Neural progenitor cell (in vitro differentiated cells): Measurements from ENCODE around the gene YIF1B. TPM values are rescaled to one million over a fixed set of nuclear protein-coding genes. Genes with fewer than 3 reads are reported as not detected.
A peak's percentile ranks its signal among the peaks of the same experiment; 100 is the strongest.

Experiments
- DNase-seq: peaks from one replicate; pipeline ENCODE4 v3.0.0-alpha.2; 2016; ENCODE audit warnings: low spot score
- H2AFZ ChIP-seq: fragments of 200-600 bp; sonication (generic); replicated peaks from 2 replicates; pipeline ENCODE4 v1.6.1; 2016; ENCODE audit warnings: antibody characterized with exemption
- H3F3A ChIP-seq: fragments of 200-600 bp; sonication (generic); 2 replicates; pipeline ENCODE4 v1.6.1; 2016; ENCODE audit warnings: antibody characterized with exemption, low read depth
- H3K27ac ChIP-seq: fragments of 200-600 bp; sonication (generic); 2 replicates; pipeline ENCODE4 v1.5.1; 2016; ENCODE audit warnings: mild to moderate bottlenecking
- H3K27me3 ChIP-seq: fragments of 200-600 bp; sonication (generic); 2 replicates; pipeline ENCODE4 v1.6.1; 2016; ENCODE audit warnings: mild to moderate bottlenecking, moderate library complexity
- H3K36me3 ChIP-seq: fragments of 200-600 bp; sonication (generic); 2 replicates; pipeline ENCODE4 v1.5.1; 2016
- H3K4me1 ChIP-seq: fragments of 200-600 bp; sonication (generic); 2 replicates; pipeline ENCODE4 v1.6.1; 2016; ENCODE audit warnings: mixed run types
- H3K4me2 ChIP-seq: fragments of 200-600 bp; sonication (generic); 2 replicates; pipeline ENCODE4 v1.6.1; 2016
- H3K4me3 ChIP-seq: fragments of 200-600 bp; sonication (generic); 2 replicates; pipeline ENCODE4 v1.5.1; 2016
- H3K79me2 ChIP-seq: fragments of 200-600 bp; sonication (generic); 2 replicates; pipeline ENCODE4 v1.6.1; 2016; ENCODE audit warnings: low read depth
- H3K9ac ChIP-seq: fragments of 200-600 bp; sonication (generic); 2 replicates; pipeline ENCODE4 v1.6.1; 2016
- H3K9me3 ChIP-seq: fragments of 200-600 bp; sonication (generic); 2 replicates; pipeline ENCODE4 v1.5.1; 2016; ENCODE audit warnings: low read depth
- H4K20me1 ChIP-seq: fragments of 200-600 bp; sonication (generic); 2 replicates; pipeline ENCODE4 v1.6.1; 2016; ENCODE audit warnings: low read depth
- H3K27ac Mint-ChIP-seq: 3 replicates; pipeline ENCODE4 v1.8.0; 2021; ENCODE audit warnings: mixed read lengths
- H3K27me3 Mint-ChIP-seq: 2 replicates; pipeline ENCODE4 v1.8.0; 2022; ENCODE audit warnings: low read depth, mild to moderate bottlenecking, inconsistent platforms, moderate library complexity, mixed read lengths; ENCODE audit not compliant: insufficient read depth
- H3K36me3 Mint-ChIP-seq: 3 replicates; pipeline ENCODE4 v1.8.0; 2021; ENCODE audit warnings: mixed read lengths
- H3K4me1 Mint-ChIP-seq: 3 replicates; pipeline ENCODE4 v1.8.0; 2021; ENCODE audit warnings: mixed read lengths
- H3K4me3 Mint-ChIP-seq: 3 replicates; pipeline ENCODE4 v1.8.0; 2021; ENCODE audit warnings: mild to moderate bottlenecking, moderate library complexity, mixed read lengths
- H3K9me3 Mint-ChIP-seq: 3 replicates; pipeline ENCODE4 v1.8.0; 2020; ENCODE audit warnings: mixed read lengths
- CTCF ChIP-seq: fragments of 200-600 bp; sonication (generic); IDR thresholded peaks from 2 replicates; pipeline ENCODE4 v1.5.1; 2017; ENCODE audit warnings: antibody characterized with exemption, mild to moderate bottlenecking
- EZH2 ChIP-seq: fragments of 200-600 bp; sonication (generic); IDR thresholded peaks from 2 replicates; pipeline ENCODE4 v1.6.1; 2017; ENCODE audit warnings: antibody characterized with exemption, mild to moderate bottlenecking, moderate library complexity
- EZH2phosphoT487 ChIP-seq: fragments of 200-600 bp; sonication (generic); IDR thresholded peaks from 2 replicates; pipeline ENCODE4 v1.6.1; 2017; ENCODE audit warnings: antibody characterized with exemption
- total RNA-seq: library from RNA; depleted of rRNA; stranded (reverse); fragments of >200 nt; gene quantifications from 2 replicates; pipeline ENCODE4 v1.2.3, GENCODE V29; 2015; ENCODE audit warnings: low replicate concordance

Gene YIF1B
- total RNA-seq, 1 donor from 2014 or later: 38.1 TPM

- peaks cover 12% of the 10 kb centered on the region for H4K20me1 ChIP-seq
- H3K79me2 ChIP-seq: peaks cover 74% of the 10 kb centered on the region
- no peak overlapping the region for H3K4me3 Mint-ChIP-seq
- TF ChIP-seq EZH2 (no peak), EZH2phosphoT487 (no peak), CTCF (no peak)
- no peaks in the 10 kb centered on the region for H3K36me3 ChIP-seq
- H3K27me3 Mint-ChIP-seq: peaks cover 17% of the 10 kb centered on the region
- no peak for DNase-seq
- no peak overlapping the region for H3K27ac ChIP-seq
- peaks cover 27% of the 10 kb centered on the region for H3F3A ChIP-seq
- H3K9me3 Mint-ChIP-seq: no peaks in the 10 kb centered on the region
- no peak overlapping the region for H2AFZ ChIP-seq
- no peak overlapping the region for H3K4me3 ChIP-seq
- H3K9me3 ChIP-seq: no peaks in the 10 kb centered on the region
- H3K4me1 Mint-ChIP-seq: peaks cover 40% of the 10 kb centered on the region
- no peaks in the 10 kb centered on the region for H3K36me3 Mint-ChIP-seq
- no peak overlapping the region for H3K27ac Mint-ChIP-seq
- H3K4me2 ChIP-seq: no peak overlapping the region
- H3K27me3 ChIP-seq: no peaks in the 10 kb centered on the region
- H3K9ac ChIP-seq: no peak overlapping the region
- peaks cover 33% of the 10 kb centered on the region for H3K4me1 ChIP-seq
These were observed 48.7 kb downstream of the YIF1B start for GRCh38 chr19:38266981-38267597.

GRCh38 chr19:38265921-38266429 lies 49.8 kb downstream of the YIF1B start:
- Mint-ChIP-seq H3K36me3 (no peaks in the 10 kb centered on the region), H3K27me3 (peaks cover 17% of the 10 kb centered on the region), H3K27ac (no peak overlapping the region), H3K9me3 (no peaks in the 10 kb centered on the region), H3K4me1 (peaks cover 40% of the 10 kb centered on the region), H3K4me3 (peak overlapping the region; percentile 90)
- no peak overlapping the region for H2AFZ ChIP-seq
- H3K27ac ChIP-seq: no peak overlapping the region
- H4K20me1 ChIP-seq: peaks cover 12% of the 10 kb centered on the region
- DNase-seq: no peak
- peak overlapping the region; percentile 78 for H3K4me2 ChIP-seq
- no peaks in the 10 kb centered on the region for H3K27me3 ChIP-seq
- no peaks in the 10 kb centered on the region for H3K36me3 ChIP-seq
- peak overlapping the region; percentile 66 for H3K4me3 ChIP-seq
- peaks cover 63% of the 10 kb centered on the region for H3K79me2 ChIP-seq
- TF ChIP-seq EZH2phosphoT487: no peak
- H3K9me3 ChIP-seq: no peaks in the 10 kb centered on the region
- no peak overlapping the region for H3K9ac ChIP-seq
- H3K4me1 ChIP-seq: peaks cover 33% of the 10 kb centered on the region
- H3F3A ChIP-seq: peaks cover 27% of the 10 kb centered on the region

- peak overlapping the region; percentile 66 for H3K4me3 ChIP-seq
- Mint-ChIP-seq H3K36me3 (no peaks in the 10 kb centered on the region), H3K9me3 (no peaks in the 10 kb centered on the region), H3K4me1 (peaks cover 33% of the 10 kb centered on the region), H3K27me3 (peaks cover 17% of the 10 kb centered on the region), H3K27ac (no peak overlapping the region), H3K4me3 (peak overlapping the region; percentile 90)
- TF ChIP-seq CTCF (no peak), EZH2phosphoT487 (no peak), EZH2 (no peak)
- DNase-seq: no peak
- peaks cover 57% of the 10 kb centered on the region for H3K79me2 ChIP-seq
- no peaks in the 10 kb centered on the region for H3K27me3 ChIP-seq
- H3K4me2 ChIP-seq: peak overlapping the region; percentile 78
- peaks cover 27% of the 10 kb centered on the region for H3F3A ChIP-seq
- peaks cover 27% of the 10 kb centered on the region for H3K4me1 ChIP-seq
- no peak overlapping the region for H3K27ac ChIP-seq
- peak overlapping the region; percentile 84 for H2AFZ ChIP-seq
- peak overlapping the region; percentile 42 for H3K9ac ChIP-seq
- peaks cover 12% of the 10 kb centered on the region for H4K20me1 ChIP-seq
- H3K36me3 ChIP-seq: no peaks in the 10 kb centered on the region
- no peaks in the 10 kb centered on the region for H3K9me3 ChIP-seq
These were observed 50.4 kb downstream of the YIF1B start for GRCh38 chr19:38265213-38265861.
